ENCODE measurements around the gene PARP2.

GRCh38 chr14:20332788-20333493 is 10.5 kb upstream of the PARP2 start, which contains the start of gene CCNB1IP1:
- TF ChIP-seq CTCF (conservative IDR thresholded peaks at IDR 0.05; ENCODE audit: low read depth, low read length) (no peak), EZH2 (IDR thresholded peaks at IDR 0.05; ENCODE audit: borderline replicate concordance, low read depth, low read length, poor library complexity, severe bottlenecking) (no peak)
